Measurements from ENCODE around the gene KIF16B.

KIF16B gene

DNA sequence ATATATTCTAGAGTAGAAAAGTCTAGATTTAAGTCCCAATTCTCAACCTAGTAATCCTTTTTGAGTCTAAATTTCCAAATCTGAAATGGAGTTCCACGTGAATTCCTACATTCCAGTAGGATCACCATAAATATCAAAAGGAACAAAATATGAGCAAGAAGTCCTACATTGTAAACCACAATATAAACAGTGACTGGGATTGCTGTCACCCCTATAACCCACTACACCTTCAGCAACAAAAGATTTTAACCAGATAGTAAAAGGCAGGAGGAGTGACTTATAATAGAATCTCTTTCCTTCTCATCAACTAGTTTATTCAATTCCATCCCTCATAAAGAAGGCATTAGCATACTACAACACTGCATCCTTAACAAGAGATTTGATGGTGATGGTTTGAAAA lies 210.6 kb downstream of the KIF16B start:
- no peak for DNase-seq (ENCODE audit: low read depth in 2 of 2)

DNA sequence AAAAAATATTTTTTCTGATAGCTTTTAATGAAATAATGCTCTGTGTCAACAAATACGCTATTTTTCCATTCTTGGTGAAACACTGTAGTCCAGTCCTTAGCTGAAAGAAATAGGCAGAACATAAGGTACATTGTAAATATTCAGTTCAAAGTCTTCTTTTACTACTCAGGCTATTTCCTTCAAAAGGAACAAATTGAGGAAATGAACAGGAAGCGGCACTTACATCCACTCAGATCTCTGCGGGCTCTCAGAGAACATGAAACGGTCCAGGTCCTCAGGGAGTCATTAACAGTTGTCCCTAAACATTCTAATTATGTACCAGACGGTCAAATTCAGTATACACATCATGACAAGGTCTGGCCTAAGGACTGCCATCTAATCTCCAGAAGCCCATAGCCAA lies 212.6 kb downstream of the KIF16B start:
- no peak for DNase-seq (ENCODE audit: low read depth in 2 of 2)

DNA sequence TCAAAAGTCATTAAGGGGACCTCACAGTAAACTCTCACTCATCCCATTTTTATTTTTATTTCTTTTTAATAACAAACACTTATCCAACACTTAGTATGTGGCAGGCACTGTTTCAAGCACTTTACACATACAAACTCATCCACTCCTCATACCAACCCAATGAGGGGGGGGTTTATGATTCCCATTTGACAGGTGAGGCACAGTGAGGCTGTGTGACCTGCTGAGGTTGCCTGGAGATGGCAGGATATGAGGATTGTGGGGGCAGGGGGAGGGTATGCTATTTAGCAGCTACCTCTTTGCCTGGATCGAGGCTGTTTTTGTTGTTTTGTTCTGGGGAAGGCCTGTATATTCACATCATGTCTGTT lies 219.8 kb downstream of the KIF16B start:
- no peak for DNase-seq (ENCODE audit: low read depth in 2 of 2)

DNA sequence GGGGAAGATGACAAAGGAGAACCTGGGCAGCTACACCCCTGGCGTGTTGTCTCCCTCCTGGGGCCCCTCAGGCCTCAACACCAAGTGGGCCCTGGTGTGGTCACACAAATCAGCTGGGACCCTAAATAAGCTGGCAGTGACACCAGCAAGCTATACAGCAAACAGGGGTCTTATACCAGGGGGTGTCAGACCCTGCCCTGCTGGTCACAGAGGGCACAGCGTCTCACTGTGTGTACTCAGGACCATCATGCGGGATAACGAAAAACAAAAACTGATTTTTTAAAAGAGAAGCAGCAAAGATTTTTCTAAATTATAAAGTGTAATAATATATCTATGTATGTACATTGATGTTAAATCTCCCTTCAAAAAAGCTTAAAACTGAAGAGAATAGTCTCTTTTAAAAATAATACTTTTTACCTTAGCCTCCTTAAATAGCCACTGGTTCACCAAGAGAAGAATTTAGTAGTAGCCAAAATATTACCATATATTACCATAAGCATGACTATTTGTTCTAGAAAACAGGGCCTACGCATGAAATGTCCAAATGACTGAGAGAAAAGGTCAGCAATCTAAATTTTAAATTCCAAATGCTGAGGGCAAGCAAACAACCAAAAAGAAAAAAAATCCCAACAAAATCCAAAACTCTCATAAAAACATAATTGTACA lies 220.4 kb downstream of the KIF16B start:
- no peak for DNase-seq (ENCODE audit: low read depth in 2 of 2)

DNA sequence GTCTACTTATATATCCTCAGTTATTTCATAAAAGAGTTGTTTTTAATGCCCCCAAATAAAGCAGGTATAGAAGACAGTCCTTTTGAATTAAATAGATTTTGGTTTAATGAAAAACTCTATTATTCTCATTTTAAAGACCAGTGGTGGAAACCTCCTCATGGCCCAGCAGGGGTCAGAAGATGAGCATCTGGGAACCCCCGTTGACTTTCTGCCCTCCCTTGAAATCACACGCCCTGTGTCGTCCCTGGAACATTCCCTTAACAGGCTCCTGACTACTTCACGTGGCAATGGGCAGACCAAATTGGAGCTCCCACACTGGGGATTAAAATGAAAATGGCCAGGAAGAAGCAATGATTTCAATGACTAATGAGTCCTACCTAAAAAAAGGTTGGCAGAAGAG lies 220.9 kb downstream of the KIF16B start:
- no peak for DNase-seq (ENCODE audit: low read depth in 2 of 2)

DNA sequence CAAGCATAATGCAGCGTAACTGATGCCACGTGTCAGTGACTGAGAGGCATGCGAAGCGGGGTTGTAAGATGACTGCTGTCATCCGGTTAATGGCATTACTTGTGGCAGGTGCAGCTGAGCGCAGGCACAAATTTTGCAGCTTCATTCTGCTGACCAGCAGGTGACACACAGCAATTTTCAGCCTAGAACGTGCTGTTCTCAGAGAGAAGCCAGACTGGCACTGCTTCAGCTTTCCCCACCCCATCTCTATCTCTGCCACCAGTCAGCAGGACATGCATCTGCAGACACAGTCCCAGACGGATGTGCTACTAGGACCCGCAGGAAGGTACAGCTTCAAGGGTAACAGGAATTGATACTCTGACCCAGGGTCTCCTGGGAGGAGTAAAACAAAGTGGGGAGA lies 221.8 kb downstream of the KIF16B start:
- no peak for DNase-seq (ENCODE audit: low read depth in 2 of 2)

DNA sequence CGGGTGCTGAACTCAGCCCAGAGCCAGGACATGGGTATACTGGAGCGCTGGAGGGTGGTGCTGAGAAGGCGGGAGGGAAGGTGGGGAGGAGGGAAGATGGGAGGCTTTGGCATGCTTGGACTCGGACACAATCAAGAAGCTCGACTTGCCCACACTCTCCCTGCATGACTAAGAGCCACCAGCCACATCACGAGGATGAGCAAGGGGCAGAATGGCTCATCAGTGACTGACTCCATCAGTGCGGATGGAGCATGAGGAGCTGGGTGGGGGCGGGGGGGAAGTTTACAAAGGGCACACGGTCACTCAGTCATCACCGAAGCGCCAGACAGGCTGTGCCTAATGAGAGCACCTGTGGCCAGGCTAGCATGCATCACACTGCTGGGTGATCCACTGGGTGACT lies 222.8 kb downstream of the KIF16B start:
- no peak for DNase-seq (ENCODE audit: low read depth in 2 of 2)

DNA sequence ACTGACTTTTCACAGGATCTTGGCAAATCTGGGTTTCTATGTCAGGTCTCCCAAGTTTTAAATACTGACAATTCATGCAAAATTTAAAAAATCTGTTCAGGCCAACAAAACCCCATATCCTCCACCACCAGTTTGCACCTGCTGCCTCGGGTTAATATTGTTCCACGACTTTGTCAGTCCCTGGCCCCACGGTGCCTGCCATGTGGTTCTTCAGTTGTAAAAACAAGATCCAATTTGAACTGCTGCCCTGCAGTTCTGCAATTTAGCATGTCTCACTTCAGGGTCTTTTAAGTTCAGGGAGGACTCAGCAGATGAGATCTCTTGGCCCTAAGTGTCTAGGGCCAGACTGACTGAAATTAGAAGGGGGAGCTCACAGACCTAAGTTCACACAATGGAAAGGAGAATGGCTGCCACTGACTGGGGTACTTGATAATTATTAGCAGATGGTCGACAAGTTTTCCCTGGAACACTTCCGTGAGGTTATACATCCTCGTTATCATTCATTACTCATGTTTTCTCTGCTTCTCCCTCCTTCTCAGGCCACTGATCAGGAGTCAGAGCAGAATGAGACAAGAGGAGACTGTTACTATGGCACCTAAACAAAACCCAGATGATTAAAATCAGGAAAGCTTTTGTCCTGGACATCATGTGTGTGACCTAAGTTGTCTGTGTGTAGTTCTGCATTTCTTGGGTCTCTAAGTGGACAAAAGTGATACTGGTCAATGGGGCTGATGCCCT lies 223.6 kb downstream of the KIF16B start:
- DNase-seq (ENCODE audit: low read depth in 2 of 2): no peak

DNA sequence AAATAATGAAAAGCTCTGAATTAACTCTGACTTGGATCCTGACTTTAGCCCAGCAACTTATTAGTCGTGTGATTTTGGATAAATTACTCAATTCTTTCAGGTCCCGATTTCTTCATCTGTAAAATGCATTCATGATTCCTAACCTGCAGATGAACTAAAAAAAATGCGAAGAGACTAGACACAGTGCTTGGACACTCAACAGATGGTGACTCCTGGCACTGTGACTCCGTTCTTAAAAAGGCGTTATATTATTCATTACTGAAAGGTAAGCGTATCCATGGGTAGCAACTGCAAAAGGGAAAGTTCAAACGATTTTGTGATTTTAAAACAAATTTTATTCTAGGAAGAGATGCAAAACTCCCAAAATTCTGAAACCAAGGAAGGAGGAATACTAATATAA lies 226.3 kb downstream of the KIF16B start:
- DNase-seq (ENCODE audit: low read depth in 2 of 2): no peak

DNA sequence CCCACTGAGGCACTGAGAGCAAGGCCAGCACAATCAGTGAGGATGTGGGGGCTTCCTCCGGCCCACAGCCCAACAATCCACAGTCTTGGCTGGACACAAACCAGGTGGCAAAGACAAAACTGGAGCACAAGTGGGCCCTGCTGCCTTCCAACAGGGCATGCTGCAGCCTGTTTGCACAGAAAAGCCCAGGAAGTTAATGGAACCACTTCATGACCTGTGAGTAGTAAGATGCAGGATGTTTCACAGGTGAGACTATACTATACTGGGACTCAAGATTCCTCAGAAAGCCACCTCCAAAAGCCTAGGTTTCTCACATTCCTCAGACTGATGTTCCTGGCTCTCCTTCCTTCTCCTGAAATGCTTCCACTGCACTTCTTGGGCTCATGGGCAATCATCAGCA lies 235.5 kb downstream of the KIF16B start:
- no peak for DNase-seq (ENCODE audit: low read depth in 2 of 2)

DNA sequence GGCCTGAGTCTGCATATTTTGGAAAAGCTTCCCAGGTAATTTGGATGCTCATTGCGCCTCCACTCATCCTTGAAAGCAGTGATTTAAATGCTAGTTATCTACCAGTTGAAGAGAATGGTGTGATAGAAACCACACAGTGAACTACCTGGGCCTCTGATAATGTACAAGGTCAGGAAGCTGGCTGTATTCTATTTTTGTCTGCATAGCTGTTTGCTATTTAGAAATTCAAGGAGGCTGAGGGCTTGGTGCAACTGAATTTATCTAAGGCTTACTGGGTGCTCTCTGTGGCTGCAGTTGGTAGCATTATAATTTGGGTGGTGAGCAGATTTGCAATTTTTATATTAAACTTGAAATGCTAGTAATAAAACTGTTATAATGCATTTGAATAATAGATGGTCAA lies 245.6 kb downstream of the KIF16B start:
- DNase-seq (ENCODE audit: low read depth in 2 of 2): no peak

DNA sequence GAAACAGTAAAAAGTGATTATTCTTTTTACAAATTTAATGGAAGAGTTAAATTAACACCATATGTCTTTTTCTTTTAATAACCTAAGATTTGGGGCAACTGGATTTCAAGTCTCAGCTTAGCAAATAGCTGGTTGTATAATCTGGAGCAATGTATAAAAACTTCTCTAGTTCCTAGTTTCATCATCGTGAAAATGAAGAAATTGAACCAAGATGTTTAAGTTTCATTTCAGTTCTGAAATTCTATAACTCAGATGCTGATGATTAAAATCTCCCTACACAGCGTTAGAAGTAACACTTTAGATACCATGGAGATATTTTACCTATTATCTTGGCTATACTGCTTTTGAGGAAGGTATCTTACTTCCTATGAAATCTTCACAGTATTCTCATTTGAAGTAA lies 252.0 kb downstream of the KIF16B start:
- no peak for DNase-seq (ENCODE audit: low read depth in 2 of 2)

DNA sequence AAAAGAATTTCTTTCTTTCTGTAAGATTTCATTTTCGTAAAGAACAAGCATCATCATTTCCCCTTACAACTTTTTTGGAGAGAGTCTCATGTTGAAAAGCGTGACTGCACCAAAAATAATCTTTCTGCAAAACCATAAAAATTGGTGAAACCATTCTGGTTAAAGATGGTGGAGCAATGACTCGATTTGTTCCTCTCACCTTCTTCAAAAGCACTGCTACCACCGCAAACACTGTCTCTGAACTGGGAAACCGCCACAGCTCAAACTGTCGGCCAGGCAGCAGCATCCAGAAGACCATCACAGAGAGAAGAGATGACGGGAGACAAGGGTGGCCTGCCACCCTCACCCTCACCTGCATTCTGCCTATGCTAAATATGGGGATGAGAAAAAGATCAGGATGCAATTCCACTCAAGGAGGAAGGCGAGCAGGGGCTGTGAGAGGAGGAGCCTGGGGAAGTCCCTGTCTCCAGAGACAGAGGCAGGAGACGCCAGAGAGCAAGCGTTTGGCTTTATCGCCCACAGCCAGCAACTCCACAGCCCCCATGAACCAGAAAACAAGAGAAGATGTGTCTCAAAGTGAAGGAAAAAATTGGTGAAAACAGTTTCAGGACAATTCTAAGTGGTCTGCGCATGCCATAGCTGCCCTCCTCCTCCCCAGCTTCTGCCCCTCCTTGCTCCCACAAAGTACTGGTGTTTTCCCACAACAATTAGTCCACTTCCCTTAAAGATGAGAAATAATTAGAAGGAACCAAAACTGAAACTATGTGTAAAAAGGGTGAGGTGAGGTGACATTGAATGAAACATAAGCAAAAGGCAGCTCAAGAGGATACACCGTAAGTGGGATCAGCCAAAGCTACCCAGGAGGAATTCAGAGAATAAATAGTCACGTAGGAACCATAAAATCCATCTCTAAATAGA lies 255.5 kb downstream of the KIF16B start:
- no peak for DNase-seq (ENCODE audit: low read depth in 2 of 2)

DNA sequence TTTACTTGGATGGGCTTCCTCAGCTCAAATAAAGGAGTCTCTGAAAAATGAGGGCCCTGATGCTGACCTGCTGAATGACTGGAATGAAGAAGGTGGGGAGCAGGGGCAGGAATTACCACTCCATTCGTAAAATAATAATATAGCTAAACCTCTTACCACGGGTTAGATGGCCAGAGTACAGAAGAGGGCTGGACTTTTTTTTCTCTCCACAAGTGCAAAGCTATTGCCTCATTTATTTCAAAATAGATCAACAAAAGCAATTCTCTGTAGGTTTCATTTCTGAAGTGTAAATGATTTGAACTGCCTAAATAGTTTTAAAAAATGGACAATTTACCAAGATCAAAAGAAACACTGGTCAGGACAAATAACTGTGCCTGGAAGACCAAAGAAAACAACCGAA lies 256.7 kb downstream of the KIF16B start:
- DNase-seq (ENCODE audit: low read depth in 2 of 2): no peak

DNA sequence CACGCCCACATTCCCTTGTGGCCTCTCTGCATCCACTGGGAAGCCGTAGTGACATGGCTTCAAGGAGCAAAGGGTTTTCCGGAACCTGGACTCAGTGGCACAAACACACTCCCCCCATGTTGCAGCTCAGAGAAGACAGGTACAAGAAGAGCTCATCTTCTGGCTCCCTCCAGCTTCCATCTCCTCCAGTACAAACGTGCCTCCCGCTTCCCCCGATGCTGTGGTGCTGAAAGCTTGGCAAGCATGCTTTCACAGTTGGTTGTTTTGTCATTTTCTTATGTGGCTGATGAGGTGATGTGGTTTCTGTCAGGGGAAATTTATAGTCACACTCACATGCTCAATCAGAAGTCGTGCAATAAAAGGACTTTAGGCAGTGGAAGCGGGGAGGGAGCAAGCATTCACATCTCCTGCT lies 258.5 kb downstream of the KIF16B start:
- no peak for DNase-seq (ENCODE audit: low read depth in 2 of 2)

DNA sequence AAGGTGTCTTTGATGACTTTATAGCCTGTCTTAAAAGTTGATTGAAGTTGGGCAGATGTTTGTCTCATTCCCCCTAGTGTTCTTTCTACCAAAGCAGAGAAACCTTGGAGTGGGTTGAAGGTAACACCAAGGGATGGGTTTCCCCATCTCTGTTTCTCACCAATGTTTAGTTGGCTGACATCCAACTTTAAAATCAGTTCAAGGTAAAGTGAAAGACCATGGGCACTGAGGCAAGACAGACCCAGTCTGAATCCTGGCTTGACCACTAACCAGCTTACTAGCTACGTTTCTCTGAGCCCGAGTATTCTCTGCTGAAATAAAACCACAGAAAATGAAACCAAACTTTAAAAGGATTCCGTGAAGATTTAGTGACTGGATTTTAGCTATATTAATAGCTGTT lies 258.9 kb downstream of the KIF16B start:
- no peak for DNase-seq (ENCODE audit: low read depth in 2 of 2)

DNA sequence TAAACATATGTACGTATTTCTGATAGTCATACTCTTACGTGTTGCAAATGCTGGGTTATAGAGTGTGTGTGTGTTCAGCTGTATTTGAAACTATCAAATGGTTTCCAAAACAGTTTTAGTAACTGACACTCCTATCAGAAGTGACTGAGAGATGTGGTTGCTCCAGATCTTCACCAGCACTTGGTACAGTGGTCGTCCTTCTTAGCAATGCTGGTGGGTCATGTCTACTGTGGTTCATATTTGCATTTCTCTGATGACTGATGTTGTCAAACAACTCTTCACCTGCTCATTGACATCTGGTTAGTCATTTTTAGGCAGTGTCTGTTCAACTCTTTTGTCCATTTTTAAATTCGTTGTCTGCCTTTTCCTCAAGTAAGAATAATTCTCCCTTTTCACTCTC lies 259.3 kb downstream of the KIF16B start:
- no peak for DNase-seq (ENCODE audit: low read depth in 2 of 2)

DNA sequence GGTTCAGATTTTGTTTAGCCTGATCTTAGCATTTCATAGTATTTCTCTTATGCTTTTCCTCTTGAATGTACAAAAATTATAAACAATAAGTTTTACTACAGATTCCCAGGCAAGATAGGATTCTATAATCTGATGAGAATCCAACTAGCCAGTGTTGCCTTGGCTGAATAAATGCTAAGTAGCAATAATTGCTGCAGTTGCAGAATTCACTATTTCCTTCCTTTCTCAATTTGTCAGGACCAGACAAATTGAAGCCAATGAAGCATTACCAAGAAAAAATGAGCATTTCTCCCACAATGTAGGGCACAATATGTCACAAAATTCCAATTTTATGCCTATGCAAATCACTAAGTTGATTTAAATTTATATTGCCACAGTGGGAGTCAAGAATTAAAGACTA lies 260.2 kb downstream of the KIF16B start:
- no peak for DNase-seq (ENCODE audit: low read depth in 2 of 2)

DNA sequence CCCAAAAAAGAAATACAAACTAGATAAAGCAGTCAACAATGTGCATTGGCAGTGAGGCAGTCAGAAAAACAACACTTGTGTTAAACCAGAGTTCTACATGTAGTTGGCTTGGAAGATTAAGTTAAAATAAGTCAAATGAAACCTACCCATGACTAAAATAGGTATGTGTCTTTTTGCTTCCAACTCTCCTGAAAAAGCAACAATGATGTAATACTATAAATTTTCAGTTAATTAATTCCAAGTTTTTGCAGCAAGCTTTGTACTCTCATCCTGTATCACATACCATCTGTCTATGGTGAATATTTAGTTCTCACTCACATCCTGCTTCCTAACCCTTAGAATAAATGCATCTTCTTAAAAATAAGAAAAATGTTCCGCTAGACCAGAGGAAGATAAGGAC lies 261.5 kb downstream of the KIF16B start:
- no peak for DNase-seq (ENCODE audit: low read depth in 2 of 2)

DNA sequence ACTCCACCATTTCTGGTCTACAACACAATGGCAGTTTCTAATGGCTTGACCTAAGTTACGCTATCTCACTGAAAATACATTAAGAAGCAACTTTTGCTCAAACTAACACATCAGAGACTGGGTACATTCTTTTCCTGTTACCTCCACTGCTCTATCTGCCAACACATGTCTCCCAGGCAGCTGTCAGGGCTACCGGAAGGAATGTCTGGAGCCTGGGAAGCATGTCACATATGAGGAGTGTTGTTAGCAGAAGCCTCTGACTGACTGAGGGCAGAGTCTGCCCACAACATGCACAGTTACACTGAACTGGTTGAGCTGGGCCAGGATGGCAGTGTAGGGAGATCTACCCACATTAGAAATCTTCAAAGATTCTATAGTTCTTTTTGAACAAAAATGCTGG lies 264.5 kb downstream of the KIF16B start:
- DNase-seq (ENCODE audit: low read depth in 2 of 2): no peak

DNA sequence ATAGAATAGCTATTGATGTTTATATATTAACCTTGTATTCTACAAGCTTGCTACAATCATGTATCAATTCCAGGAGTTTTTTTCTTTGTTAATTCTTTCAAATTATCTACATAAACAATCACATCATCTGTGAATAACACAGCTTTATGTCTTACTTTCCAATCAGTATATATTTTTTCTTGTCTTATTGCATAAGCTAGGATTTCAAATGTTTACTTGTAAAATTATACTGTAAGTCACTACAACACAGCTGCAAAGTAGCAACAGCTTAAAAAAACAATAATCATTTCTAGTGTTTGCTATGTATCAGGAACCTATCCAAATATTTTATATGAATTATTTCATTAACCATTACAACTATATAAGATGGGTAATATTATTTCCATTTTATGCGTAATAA lies 270.4 kb downstream of the KIF16B start:
- DNase-seq (ENCODE audit: low read depth in 2 of 2): no peak

DNA sequence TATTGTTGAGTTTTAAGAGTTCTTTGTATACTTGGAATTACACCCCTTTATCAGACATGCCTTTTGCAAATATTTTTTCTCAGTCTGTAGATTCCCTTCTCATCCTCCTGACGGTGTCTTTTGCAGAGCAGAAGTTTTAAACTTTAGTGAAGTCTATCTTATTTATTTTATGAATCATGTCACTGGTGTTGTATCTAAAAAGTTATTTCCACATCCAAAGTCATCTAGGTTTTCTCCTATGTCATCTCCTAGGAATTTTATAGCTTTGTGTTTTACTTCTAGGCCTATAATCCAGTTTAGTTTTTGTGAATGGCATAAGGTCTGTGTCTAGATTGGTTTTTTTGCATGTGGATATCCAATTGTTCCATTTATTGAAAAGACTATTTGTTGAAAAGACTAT lies 271.3 kb downstream of the KIF16B start:
- no peak for DNase-seq (ENCODE audit: low read depth in 2 of 2)

DNA sequence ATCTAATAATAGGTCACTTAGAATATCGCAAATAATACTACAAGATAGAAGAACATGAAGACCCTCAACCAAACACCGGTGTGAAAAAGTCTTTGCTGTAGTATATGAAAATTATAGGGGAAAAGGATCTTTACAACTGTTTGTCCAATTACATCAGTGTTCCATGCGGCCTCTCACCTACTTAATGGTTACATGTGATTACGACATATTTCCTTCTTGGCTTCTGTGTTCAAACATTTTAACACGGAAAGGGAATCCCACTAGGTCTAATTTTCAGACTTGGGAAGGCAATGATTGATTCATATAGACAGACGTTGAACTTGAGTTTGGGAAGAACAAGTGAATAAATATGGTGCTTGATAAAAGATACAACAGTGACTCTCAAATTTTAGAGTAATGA lies 273.4 kb downstream of the KIF16B start:
- no peak for DNase-seq (ENCODE audit: low read depth in 2 of 2)
